OCI-LY3 (cell line): ENCODE measurements around the gene HNF1B.
"Not testable (repeated sequence)": the region's sequence is repeated elsewhere in the genome, so short reads cannot be mapped to it uniquely, and the experiment has no call there.

ENCODE experiments used
- CTCF ChIP-seq: fragments of 200-600, 300-600 bp; sonication (generic); IDR thresholded peaks from 2 replicates; pipeline ENCODE4 v1.5.1; 2014; ENCODE audit warnings: antibody characterized with exemption, low read length, low read depth
- EZH2phosphoT487 ChIP-seq: fragments of 200-600 bp; shearing (Covaris generic); IDR thresholded peaks from 2 replicates; pipeline ENCODE4 v1.6.1; 2018; ENCODE audit warnings: antibody characterized with exemption, mixed run types, low read depth

DNA sequence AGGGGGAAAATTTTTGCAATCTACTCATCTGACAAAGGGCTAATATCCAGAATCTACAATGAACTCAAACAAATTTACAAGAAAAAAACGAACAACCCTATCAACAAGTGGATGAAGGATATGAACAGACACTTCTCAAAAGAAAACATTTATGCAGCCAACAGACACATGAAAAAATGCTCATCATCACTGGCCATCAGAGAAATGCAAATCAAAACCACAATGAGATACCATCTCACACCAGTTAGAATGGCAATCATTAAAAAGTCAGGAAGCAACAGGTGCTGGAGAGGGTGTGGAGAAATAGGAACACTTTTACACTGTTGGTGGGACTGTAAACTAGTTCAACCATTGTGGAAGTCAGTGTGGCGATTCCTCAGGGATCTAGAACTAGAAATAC, 64.9 kb downstream of the HNF1B start:
- TF ChIP-seq CTCF, EZH2phosphoT487: not testable (repeated sequence)
